GM23338 (cell line): Measurements from ENCODE around the gene FHOD1.

ENCODE experiments used
- CREB1 ChIP-seq: fragments of 250-450 bp; sonication (Bioruptor Pico); IDR thresholded peaks from 2 replicates; pipeline ENCODE4 v1.5.0; 2020; ENCODE audit warnings: low read depth, mild to moderate bottlenecking, moderate library complexity
- CTCF ChIP-seq, 2 experiments: fragments of 200-600 bp in 1 of 2; sonication (generic) in 1 of 2; conservative IDR thresholded peaks; 2 replicates each; pipeline versions ENCODE4 v1.5.1 to v1.6.1; 2016 to 2017; ENCODE audit warnings: antibody characterized with exemption in 2 of 2, low read depth in 2 of 2, mild to moderate bottlenecking in 2 of 2, moderate library complexity in 1 of 2
- EZH2 ChIP-seq: fragments of 200-600 bp; sonication (generic); IDR thresholded peaks from one replicate; pipeline ENCODE4 v1.8.0; 2017; ENCODE audit warnings: antibody characterized with exemption, mild to moderate bottlenecking, low read depth; ENCODE audit not compliant: unreplicated experiment
- EZH2phosphoT487 ChIP-seq: fragments of 200-600 bp; sonication (generic); IDR thresholded peaks from one replicate; pipeline ENCODE4 v1.8.1; 2018; ENCODE audit warnings: antibody characterized with exemption; ENCODE audit not compliant: unreplicated experiment
- POLR2AphosphoS5 ChIP-seq: IDR thresholded peaks from 2 replicates; pipeline ENCODE4 v1.6.1; 2016; ENCODE audit warnings: antibody characterized with exemption, low read depth
- REST ChIP-seq: IDR thresholded peaks from one replicate; pipeline ENCODE4 v1.6.1; 2018; ENCODE audit warnings: antibody characterized with exemption; ENCODE audit not compliant: unreplicated experiment

- TF ChIP-seq CTCF (conservative IDR thresholded peaks at IDR 0.05; ENCODE audit: low read depth in 2 of 2) (no peak), POLR2AphosphoS5 (no peak), REST (no peak), EZH2 (no peak), EZH2phosphoT487 (no peak), CREB1 (CRISPR knock-in tag) (no peak)
Observed at GRCh38 chr16:67180166-67180565, 67.1 kb downstream of the FHOD1 start.
